Measurements from ENCODE around the gene UBE3D.
"Not testable (repeated sequence)": the region's sequence is repeated elsewhere in the genome, so short reads cannot be mapped to it uniquely, and the experiment has no call there.

Gene UBE3D

GRCh38 chr6:82862543-82862942, 203.1 kb downstream of the UBE3D start:
- Histone ChIP-seq H3K14ac (ENCODE audit: low read length in 2 of 2) (no peak overlapping the region), H4K8ac (ENCODE audit: low read length) (no peak overlapping the region), H3K4me1 (ENCODE audit: control insufficient read depth, insufficient read depth, low read depth, low read length) (peaks cover 2% of the 10 kb centered on the region), H2BK120ac (ENCODE audit: low read depth, low read length) (no peak overlapping the region), H3K4ac (ENCODE audit: low read depth in 1 of 2, low read length in 2 of 2) (no peak overlapping the region), H3K9me3 (ENCODE audit: control insufficient read depth, low read length) (peaks cover 7% of the 10 kb centered on the region), H2AFZ (ENCODE audit: low read depth, low read length) (no peak overlapping the region), H3K27ac (ENCODE audit: low read length, poor library complexity, severe bottlenecking) (peak overlapping the region; percentile 76), H3K4me3 (ENCODE audit: insufficient read depth in 1 of 2, low read depth in 1 of 2, low read length in 2 of 2) (no peak overlapping the region), H3K79me1 (replicated peaks; ENCODE audit: low read length, poor library complexity, severe bottlenecking) (no peaks in the 10 kb centered on the region), H2BK12ac (ENCODE audit: low read length in 2 of 2) (no peak overlapping the region), H3K36me3 (ENCODE audit: control insufficient read depth in 1 of 2, insufficient read depth in 2 of 2, low read depth in 1 of 2, low read length in 2 of 2) (no peaks in the 10 kb centered on the region), H4K91ac (ENCODE audit: low read length) (no peak overlapping the region), H3K27me3 (ENCODE audit: control insufficient read depth in 1 of 2, insufficient read depth in 1 of 2, low read length in 2 of 2) (no peaks in the 10 kb centered on the region), H2BK5ac (ENCODE audit: low read depth, low read length, poor library complexity, severe bottlenecking) (no peak overlapping the region), H2AK5ac (ENCODE audit: low read length, severe bottlenecking) (peak overlapping the region; percentile 21), H3K18ac (ENCODE audit: low read depth in 1 of 2, low read length in 2 of 2) (no peak overlapping the region), H3K23ac (ENCODE audit: low read length in 2 of 2) (no peak overlapping the region), H3K4me2 (ENCODE audit: low read length, poor library complexity, severe bottlenecking) (no peak overlapping the region), H3K9ac (ENCODE audit: low read length) (no peak overlapping the region), H2BK15ac (ENCODE audit: low read depth, poor library complexity, severe bottlenecking) (no peak overlapping the region)
- DNase-seq, result peak; percentile 22
- 22% methylated on average over 1 of the region's 1 CpG for WGBS

- no peak for DNase-seq
- H3K79me1 ChIP-seq (replicated peaks; ENCODE audit: low read length, poor library complexity, severe bottlenecking), result no peaks in the 10 kb centered on the region
- H3K4me3 ChIP-seq (ENCODE audit: insufficient read depth in 1 of 2, low read depth in 1 of 2, low read length in 2 of 2), result no peak overlapping the region
- H3K23ac ChIP-seq (ENCODE audit: low read length in 2 of 2), result no peak overlapping the region
- no peak overlapping the region for H2BK120ac ChIP-seq (ENCODE audit: low read depth, low read length)
- no CpG with 5 or more reads among the region's 1 CpG for WGBS
- H3K14ac ChIP-seq (ENCODE audit: low read length in 2 of 2), result no peak overlapping the region
- peaks cover 7% of the 10 kb centered on the region for H3K9me3 ChIP-seq (ENCODE audit: control insufficient read depth, low read length)
- H2BK12ac ChIP-seq (ENCODE audit: low read length in 2 of 2), result no peak overlapping the region
- no peak overlapping the region for H3K4me2 ChIP-seq (ENCODE audit: low read length, poor library complexity, severe bottlenecking)
- no peaks in the 10 kb centered on the region for H3K36me3 ChIP-seq (ENCODE audit: control insufficient read depth in 1 of 2, insufficient read depth in 2 of 2, low read depth in 1 of 2, low read length in 2 of 2)
- peak overlapping the region; percentile 92 for H2AK5ac ChIP-seq (ENCODE audit: low read length, severe bottlenecking)
- no peak overlapping the region for H4K91ac ChIP-seq (ENCODE audit: low read length)
- H2BK15ac ChIP-seq (ENCODE audit: low read depth, poor library complexity, severe bottlenecking), result no peak overlapping the region
- H3K9ac ChIP-seq (ENCODE audit: low read length), result no peak overlapping the region
- H2AFZ ChIP-seq (ENCODE audit: low read depth, low read length), result no peak overlapping the region
- H2BK5ac ChIP-seq (ENCODE audit: low read depth, low read length, poor library complexity, severe bottlenecking), result no peak overlapping the region
- no peaks in the 10 kb centered on the region for H3K4me1 ChIP-seq (ENCODE audit: control insufficient read depth, insufficient read depth, low read depth, low read length)
- no peak overlapping the region for H3K18ac ChIP-seq (ENCODE audit: low read depth in 1 of 2, low read length in 2 of 2)
- H3K4ac ChIP-seq (ENCODE audit: low read depth in 1 of 2, low read length in 2 of 2), result no peak overlapping the region
- H3K27me3 ChIP-seq (ENCODE audit: control insufficient read depth in 1 of 2, insufficient read depth in 1 of 2, low read length in 2 of 2), result no peaks in the 10 kb centered on the region
- H4K8ac ChIP-seq (ENCODE audit: low read length), result no peak overlapping the region
- no peak overlapping the region for H3K27ac ChIP-seq (ENCODE audit: low read length, poor library complexity, severe bottlenecking)
These were observed 204.5 kb downstream of the UBE3D start for GRCh38 chr6:82861121-82861520.

GRCh38 chr6:82856077-82856476, 209.6 kb downstream of the UBE3D start:
- not testable (repeated sequence) for H2AK5ac ChIP-seq (ENCODE audit: low read length, severe bottlenecking); H3K9ac ChIP-seq (ENCODE audit: low read length); H2AFZ ChIP-seq (ENCODE audit: low read depth, low read length); H3K9me3 ChIP-seq (ENCODE audit: control insufficient read depth, low read length); DNase-seq; H3K27ac ChIP-seq (ENCODE audit: low read length, poor library complexity, severe bottlenecking); H3K14ac ChIP-seq (ENCODE audit: low read length in 2 of 2); H3K4me1 ChIP-seq (ENCODE audit: control insufficient read depth, insufficient read depth, low read depth, low read length); H3K79me1 ChIP-seq (replicated peaks; ENCODE audit: low read length, poor library complexity, severe bottlenecking); H3K4me2 ChIP-seq (ENCODE audit: low read length, poor library complexity, severe bottlenecking); H4K8ac ChIP-seq (ENCODE audit: low read length); H3K4ac ChIP-seq (ENCODE audit: low read depth in 1 of 2, low read length in 2 of 2); H2BK12ac ChIP-seq (ENCODE audit: low read length in 2 of 2); H3K23ac ChIP-seq (ENCODE audit: low read length in 2 of 2); H3K27me3 ChIP-seq (ENCODE audit: control insufficient read depth in 1 of 2, insufficient read depth in 1 of 2, low read length in 2 of 2); H4K91ac ChIP-seq (ENCODE audit: low read length); H2BK120ac ChIP-seq (ENCODE audit: low read depth, low read length); H3K36me3 ChIP-seq (ENCODE audit: control insufficient read depth in 1 of 2, insufficient read depth in 2 of 2, low read depth in 1 of 2, low read length in 2 of 2); H3K4me3 ChIP-seq (ENCODE audit: insufficient read depth in 1 of 2, low read depth in 1 of 2, low read length in 2 of 2); H2BK15ac ChIP-seq (ENCODE audit: low read depth, poor library complexity, severe bottlenecking); H3K18ac ChIP-seq (ENCODE audit: low read depth in 1 of 2, low read length in 2 of 2); H2BK5ac ChIP-seq (ENCODE audit: low read depth, low read length, poor library complexity, severe bottlenecking)
- WGBS, result 79% methylated on average over 2 of the region's 5 CpGs

- not testable (repeated sequence) for H2AFZ ChIP-seq (ENCODE audit: low read depth, low read length); H3K4me3 ChIP-seq (ENCODE audit: insufficient read depth in 1 of 2, low read depth in 1 of 2, low read length in 2 of 2); H3K4me2 ChIP-seq (ENCODE audit: low read length, poor library complexity, severe bottlenecking); H4K8ac ChIP-seq (ENCODE audit: low read length); H2BK15ac ChIP-seq (ENCODE audit: low read depth, poor library complexity, severe bottlenecking); H3K27me3 ChIP-seq (ENCODE audit: control insufficient read depth in 1 of 2, insufficient read depth in 1 of 2, low read length in 2 of 2); H3K36me3 ChIP-seq (ENCODE audit: control insufficient read depth in 1 of 2, insufficient read depth in 2 of 2, low read depth in 1 of 2, low read length in 2 of 2); H3K9me3 ChIP-seq (ENCODE audit: control insufficient read depth, low read length); H3K27ac ChIP-seq (ENCODE audit: low read length, poor library complexity, severe bottlenecking); H3K9ac ChIP-seq (ENCODE audit: low read length); H3K18ac ChIP-seq (ENCODE audit: low read depth in 1 of 2, low read length in 2 of 2); H2AK5ac ChIP-seq (ENCODE audit: low read length, severe bottlenecking); H3K14ac ChIP-seq (ENCODE audit: low read length in 2 of 2); H3K4me1 ChIP-seq (ENCODE audit: control insufficient read depth, insufficient read depth, low read depth, low read length); DNase-seq; H2BK120ac ChIP-seq (ENCODE audit: low read depth, low read length); H3K4ac ChIP-seq (ENCODE audit: low read depth in 1 of 2, low read length in 2 of 2); H4K91ac ChIP-seq (ENCODE audit: low read length); H3K79me1 ChIP-seq (replicated peaks; ENCODE audit: low read length, poor library complexity, severe bottlenecking); H3K23ac ChIP-seq (ENCODE audit: low read length in 2 of 2); H2BK12ac ChIP-seq (ENCODE audit: low read length in 2 of 2); H2BK5ac ChIP-seq (ENCODE audit: low read depth, low read length, poor library complexity, severe bottlenecking)
- WGBS, result 100% methylated on average over 1 of the region's 3 CpGs
These were observed 212.7 kb downstream of the UBE3D start for GRCh38 chr6:82852904-82853303.

Measured in mesenchymal stem cell (in vitro differentiated cells and primary cell).